H9 (cell line): ENCODE measurements around the gene CNPPD1. TPM values are rescaled to one million over a fixed set of nuclear protein-coding genes. Genes with fewer than 3 reads are reported as not detected.

Experiments
- DNase-seq: peaks from one replicate; pipeline ENCODE4 v3.0.0-alpha.2; 2017
- H2AFZ ChIP-seq: one replicate; pipeline ENCODE4 v1.6.1; 2013; ENCODE audit warnings: mild to moderate bottlenecking, low read length, control low read depth, moderate library complexity
- H2AK5ac ChIP-seq: 2 replicates; pipeline ENCODE4 v1.6.1; 2013; ENCODE audit warnings: low read length, control low read depth, mixed read lengths; ENCODE audit not compliant: insufficient read length
- H2BK120ac ChIP-seq: one replicate; pipeline ENCODE4 v1.6.1; 2013; ENCODE audit warnings: low read depth, mild to moderate bottlenecking, low read length, control low read depth, inconsistent platforms; ENCODE audit not compliant: poor library complexity, severe bottlenecking
- H2BK12ac ChIP-seq: 2 replicates; pipeline ENCODE4 v1.6.1; 2013; ENCODE audit warnings: low read length, control low read depth, mixed read lengths, low read depth; ENCODE audit not compliant: insufficient read length
- H2BK15ac ChIP-seq: 2 replicates; pipeline ENCODE4 v1.6.1; 2013; ENCODE audit warnings: low read depth, low read length, control low read depth
- H2BK20ac ChIP-seq: one replicate; pipeline ENCODE4 v1.6.1; 2013; ENCODE audit warnings: low read depth, mild to moderate bottlenecking, low read length, control low read depth, inconsistent platforms; ENCODE audit not compliant: poor library complexity, severe bottlenecking
- H2BK5ac ChIP-seq: 2 replicates; pipeline ENCODE4 v1.6.1; 2013; ENCODE audit warnings: low read length, control low read depth, mixed read lengths; ENCODE audit not compliant: insufficient read length
- H3K14ac ChIP-seq: 2 replicates; pipeline ENCODE4 v1.6.1; 2013; ENCODE audit warnings: low read length, control low read depth; ENCODE audit not compliant: insufficient read depth
- H3K18ac ChIP-seq: 2 replicates; pipeline ENCODE4 v1.6.1; 2013; ENCODE audit warnings: low read depth, mild to moderate bottlenecking, mixed read lengths, low read length, control low read depth; ENCODE audit not compliant: insufficient read length
- H3K23ac ChIP-seq: 2 replicates; pipeline ENCODE4 v1.6.1; 2013; ENCODE audit warnings: low read length, control low read depth, mixed read lengths, low read depth; ENCODE audit not compliant: insufficient read length
- H3K23me2 ChIP-seq: 2 replicates; pipeline ENCODE4 v1.6.1; 2013; ENCODE audit warnings: low read depth, mild to moderate bottlenecking, mixed read lengths, low read length, control low read depth; ENCODE audit not compliant: insufficient read length, poor library complexity, severe bottlenecking
- H3K27ac ChIP-seq: 2 replicates; pipeline ENCODE4 v1.5.1; 2013; ENCODE audit warnings: low read length, control low read depth, mixed read lengths, low read depth; ENCODE audit not compliant: insufficient read length
- H3K27me3 ChIP-seq: 2 replicates; pipeline ENCODE4 v1.6.1; 2013; ENCODE audit warnings: low read length, control low read depth, inconsistent platforms; ENCODE audit not compliant: insufficient read depth
- H3K4ac ChIP-seq: 2 replicates; pipeline ENCODE4 v1.6.1; 2013; ENCODE audit warnings: low read depth, mild to moderate bottlenecking, control low read depth, inconsistent platforms, low read length, moderate library complexity
- H3K4me1 ChIP-seq: 2 replicates; pipeline ENCODE4 v1.6.1; 2013; ENCODE audit warnings: low read length, control low read depth, inconsistent platforms; ENCODE audit not compliant: insufficient read depth
- H3K4me2 ChIP-seq: 2 replicates; pipeline ENCODE4 v1.6.1; 2013; ENCODE audit warnings: low read length, control low read depth, mixed read lengths; ENCODE audit not compliant: insufficient read length, insufficient read depth
- H3K56ac ChIP-seq: 2 replicates; pipeline ENCODE4 v1.6.1; 2013; ENCODE audit warnings: low read depth, mild to moderate bottlenecking, mixed read lengths, low read length, control low read depth; ENCODE audit not compliant: insufficient read length
- H3K79me1 ChIP-seq: 2 replicates; pipeline ENCODE4 v1.6.1; 2013; ENCODE audit warnings: low read depth, mild to moderate bottlenecking, moderate library complexity, low read length, control low read depth, inconsistent platforms; ENCODE audit not compliant: insufficient read depth, poor library complexity, severe bottlenecking
- H3K79me2 ChIP-seq: 2 replicates; pipeline ENCODE4 v1.6.1; 2013; ENCODE audit warnings: low read length, control low read depth, inconsistent platforms; ENCODE audit not compliant: insufficient read depth
- H3K9ac ChIP-seq: 2 replicates; pipeline ENCODE4 v1.6.1; 2013; ENCODE audit warnings: low read length, control low read depth, mixed read lengths; ENCODE audit not compliant: insufficient read length; ENCODE audit errors: extremely low read depth
- H3K9me3 ChIP-seq: one replicate; pipeline ENCODE4 v1.6.1; 2013; ENCODE audit warnings: low read depth, low read length, inconsistent platforms; ENCODE audit not compliant: control insufficient read depth
- H3T11ph ChIP-seq: one replicate; pipeline ENCODE4 v1.6.1; 2013; ENCODE audit warnings: mild to moderate bottlenecking, low read length, control low read depth, inconsistent platforms
- H4K20me1 ChIP-seq: one replicate; pipeline ENCODE4 v1.6.1; 2013; ENCODE audit not compliant: control insufficient read depth, insufficient read length, insufficient read depth
- H4K5ac ChIP-seq: 2 replicates; pipeline ENCODE4 v1.6.1; 2013; ENCODE audit warnings: low read depth, mild to moderate bottlenecking, mixed read lengths, low read length, control low read depth; ENCODE audit not compliant: insufficient read length
- H4K8ac ChIP-seq: replicated peaks from 2 replicates; pipeline ENCODE4 v1.6.1; 2013; ENCODE audit warnings: low read length, control low read depth, mixed read lengths, low read depth; ENCODE audit not compliant: insufficient read length
- H4K91ac ChIP-seq: 2 replicates; pipeline ENCODE4 v1.6.1; 2013; ENCODE audit warnings: low read depth, mild to moderate bottlenecking, moderate library complexity, mixed read lengths, low read length, control low read depth; ENCODE audit not compliant: insufficient read length
- H3K27ac Mint-ChIP-seq, 3 experiments: 2 replicates in 2 of 3; 3 replicates in 1 of 3; pipeline ENCODE4 v1.8.0; 2020 to 2021; ENCODE audit warnings: mixed read lengths in 3 of 3, mild to moderate bottlenecking in 1 of 3, moderate library complexity in 1 of 3
- H3K27me3 Mint-ChIP-seq: 2 replicates; pipeline ENCODE4 v1.8.0; 2021; ENCODE audit warnings: low read depth, mild to moderate bottlenecking, moderate library complexity, mixed read lengths
- H3K36me3 Mint-ChIP-seq, 3 experiments: 2 replicates in 2 of 3; 3 replicates in 1 of 3; pipeline ENCODE4 v1.8.0; 2020 to 2021; ENCODE audit warnings: low read depth in 3 of 3, mixed read lengths in 3 of 3; ENCODE audit not compliant: insufficient read depth in 1 of 3
- H3K4me1 Mint-ChIP-seq, 2 experiments: 2 replicates each; pipeline ENCODE4 v1.8.0; 2020; ENCODE audit warnings: mixed read lengths in 2 of 2
- H3K4me3 Mint-ChIP-seq, 2 experiments: 2 replicates in 1 of 2; 3 replicates in 1 of 2; pipeline ENCODE4 v1.8.0; 2020 to 2021; ENCODE audit warnings: mild to moderate bottlenecking in 2 of 2, mixed read lengths in 2 of 2, moderate library complexity in 1 of 2
- H3K9me3 Mint-ChIP-seq, 2 experiments: 2 replicates in 1 of 2; 3 replicates in 1 of 2; pipeline ENCODE4 v1.8.0; 2020; ENCODE audit warnings: mild to moderate bottlenecking in 2 of 2, mixed read lengths in 2 of 2, moderate library complexity in 1 of 2
- WGBS: extraction: QIAGEN DNeasy Blood & Tissue Kit; methylation state at CpG from one replicate; pipeline ENCODE4 v1.1.7; 2013; ENCODE audit warnings: missing lambda C conversion rate, low lambda C conversion rate, mixed read lengths; ENCODE audit not compliant: insufficient read length; ENCODE audit errors: extremely low coverage; 5-methylcytosine and 5-hydroxymethylcytosine counted together
- total RNA-seq: library from RNA; stranded (reverse); gene quantifications from 2 replicates; pipeline ENCODE4 v1.2.1, GENCODE V29; 2021
- TF ChIP-seq, protein P1 (sequence below): fragments of 200-600 bp; sonication (generic); conservative IDR thresholded peaks from 3 replicates; pipeline ENCODE4 v1.8.0; 2021; ENCODE audit warnings: antibody characterized with exemption, mild to moderate bottlenecking

Gene CNPPD1
- total RNA-seq, 1 experiment from 2014 or later = 33.0 TPM

DNA sequence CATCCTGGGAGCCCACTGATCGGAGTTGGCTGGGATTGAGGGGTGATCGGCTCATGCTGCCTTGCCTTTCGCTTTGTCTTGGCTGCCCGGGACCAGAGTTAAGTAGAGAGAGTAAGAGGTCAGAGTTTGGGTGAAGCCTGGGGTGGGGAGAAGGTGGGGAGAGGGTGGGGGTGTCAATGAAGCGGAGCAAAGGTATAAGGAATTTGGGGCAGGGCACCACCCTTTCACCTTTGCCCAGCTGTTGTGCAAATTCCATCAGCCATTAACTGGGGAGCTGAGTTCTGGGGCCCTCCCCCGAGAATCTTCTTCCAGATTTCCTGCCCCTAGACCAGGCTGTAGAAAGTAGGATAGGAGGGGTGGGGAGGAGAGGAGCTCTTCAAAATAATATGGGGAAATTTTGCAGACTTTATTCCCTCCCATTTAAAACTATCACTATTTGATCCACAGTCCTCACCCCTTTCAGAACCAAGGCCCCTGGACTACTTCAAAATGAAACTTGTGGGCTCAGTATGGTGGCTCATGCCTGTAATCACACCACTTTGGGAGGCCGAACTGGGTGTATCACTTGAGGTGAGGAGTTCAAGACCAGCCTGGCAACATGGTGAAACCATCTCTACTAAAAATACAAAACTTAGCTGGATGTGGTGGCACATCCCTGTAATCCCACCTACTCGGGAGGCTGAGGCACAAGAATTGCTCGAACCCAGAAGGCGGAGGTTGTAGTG is 6.6 kb downstream of the CNPPD1 start, which contains the start of gene SLC23A3:
SLC23A3 (minus strand) TSS at position 100 of the 725 bp plus-strand sequence; CDS start at position 55, 45 bp downstream.
- Histone ChIP-seq H2BK5ac (no peak within 1 kb of the TSS), H3K27ac (no peak within 1 kb of the TSS), H3K79me1 (no peaks in the 10 kb centered on the region), H3K18ac (no peak within 1 kb of the TSS), H2BK120ac (no peak within 1 kb of the TSS), H3K79me2 (no peaks in the 10 kb centered on the region), H2AK5ac (no peak within 1 kb of the TSS), H3K27me3 (no peaks in the 10 kb centered on the region), H4K91ac (no peak within 1 kb of the TSS), H4K20me1 (no peaks in the 10 kb centered on the region), H3K56ac (no peak within 1 kb of the TSS), H3K9me3 (no peaks in the 10 kb centered on the region), H3K4me2 (no peak within 1 kb of the TSS), H2BK20ac (no peak within 1 kb of the TSS), H2BK15ac (no peak within 1 kb of the TSS), H2BK12ac (no peak within 1 kb of the TSS), H3K4ac (no peak within 1 kb of the TSS), H4K8ac (no peak within 1 kb of the TSS), H2AFZ (no peak within 1 kb of the TSS), H3K14ac (no peak within 1 kb of the TSS), H3T11ph (no peak within 1 kb of the TSS), H3K23me2 (peaks cover 2% of the 10 kb centered on the region), H3K4me1 (no peaks in the 10 kb centered on the region), H4K5ac (no peak within 1 kb of the TSS), H3K23ac (no peak within 1 kb of the TSS), H3K9ac (no peak within 1 kb of the TSS)
- Mint-ChIP-seq H3K9me3 (no peaks in the 10 kb centered on the region; a peak in 1 of 5 replicates), H3K4me1 (peaks cover 0 to 4% of the 10 kb centered on the region in 2 experiments; a peak in 1 of 4 replicates), H3K27me3 (no peaks in the 10 kb centered on the region; the same call in 1 of the 2 replicates), H3K36me3 (peaks cover 8 to 26% (median 23%) of the 10 kb centered on the region in 3 experiments; a peak in 6 of 7 replicates), H3K27ac (no peak within 1 kb of the TSS; a peak in 1 of 7 replicates), H3K4me3 (no peak within 1 kb of the TSS)
- DNase-seq = no peak
- TF ChIP-seq, protein P1, sequence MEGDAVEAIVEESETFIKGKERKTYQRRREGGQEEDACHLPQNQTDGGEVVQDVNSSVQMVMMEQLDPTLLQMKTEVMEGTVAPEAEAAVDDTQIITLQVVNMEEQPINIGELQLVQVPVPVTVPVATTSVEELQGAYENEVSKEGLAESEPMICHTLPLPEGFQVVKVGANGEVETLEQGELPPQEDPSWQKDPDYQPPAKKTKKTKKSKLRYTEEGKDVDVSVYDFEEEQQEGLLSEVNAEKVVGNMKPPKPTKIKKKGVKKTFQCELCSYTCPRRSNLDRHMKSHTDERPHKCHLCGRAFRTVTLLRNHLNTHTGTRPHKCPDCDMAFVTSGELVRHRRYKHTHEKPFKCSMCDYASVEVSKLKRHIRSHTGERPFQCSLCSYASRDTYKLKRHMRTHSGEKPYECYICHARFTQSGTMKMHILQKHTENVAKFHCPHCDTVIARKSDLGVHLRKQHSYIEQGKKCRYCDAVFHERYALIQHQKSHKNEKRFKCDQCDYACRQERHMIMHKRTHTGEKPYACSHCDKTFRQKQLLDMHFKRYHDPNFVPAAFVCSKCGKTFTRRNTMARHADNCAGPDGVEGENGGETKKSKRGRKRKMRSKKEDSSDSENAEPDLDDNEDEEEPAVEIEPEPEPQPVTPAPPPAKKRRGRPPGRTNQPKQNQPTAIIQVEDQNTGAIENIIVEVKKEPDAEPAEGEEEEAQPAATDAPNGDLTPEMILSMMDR = no peak
- WGBS = no CpG with 5 or more reads among the region's 10 CpGs
